HG02870 (cell line): ENCODE results near the gene HOXB4.
"Not testable (repeated sequence)": the region's sequence is repeated elsewhere in the genome, so short reads cannot be mapped to it uniquely, and the experiment has no call there.

Experiments used
- ATAC-seq: cut with Tn5 transposase; IDR thresholded peaks from one replicate; pipeline ENCODE4 v1.9.1; 2021; ENCODE audit warnings: mild to moderate bottlenecking, moderate library complexity; ENCODE audit not compliant: unreplicated experiment

HOXB4 gene

DNA sequence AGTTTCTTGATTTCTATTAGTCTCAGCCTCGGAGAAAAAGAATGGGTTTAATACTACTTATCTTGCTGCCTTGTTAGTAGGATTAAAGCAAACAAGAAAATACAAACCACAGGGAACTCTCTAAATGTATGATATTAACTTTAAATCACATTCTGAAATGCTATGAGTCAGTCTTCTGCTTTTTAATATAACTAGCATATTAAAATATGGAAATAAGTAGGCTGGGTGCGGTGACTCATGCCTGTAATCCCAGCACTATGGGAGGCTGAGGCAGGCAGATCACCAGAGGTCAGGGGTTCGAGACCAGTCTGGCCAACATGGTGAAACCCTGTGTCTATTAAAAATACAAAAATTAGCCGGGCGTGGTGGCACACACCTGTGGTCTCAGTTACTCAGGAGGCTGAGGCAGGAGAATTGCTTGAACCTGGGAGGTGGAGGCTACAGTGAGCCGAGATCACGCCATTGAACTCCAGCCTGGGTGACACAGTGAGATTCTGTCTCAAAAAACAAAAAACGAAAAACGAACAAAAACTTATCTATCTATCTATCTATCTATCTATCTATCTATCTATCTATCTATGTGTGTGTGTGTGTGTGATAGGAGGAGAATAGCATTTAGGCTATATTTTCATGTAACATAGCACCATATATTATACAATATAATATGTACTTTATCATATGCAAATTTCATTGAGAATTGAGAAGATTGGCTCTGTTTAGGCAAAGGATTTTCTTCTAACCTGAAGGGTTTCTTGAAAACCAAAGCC is 42.2 kb downstream of the HOXB4 start:
- not testable (repeated sequence) for ATAC-seq

DNA sequence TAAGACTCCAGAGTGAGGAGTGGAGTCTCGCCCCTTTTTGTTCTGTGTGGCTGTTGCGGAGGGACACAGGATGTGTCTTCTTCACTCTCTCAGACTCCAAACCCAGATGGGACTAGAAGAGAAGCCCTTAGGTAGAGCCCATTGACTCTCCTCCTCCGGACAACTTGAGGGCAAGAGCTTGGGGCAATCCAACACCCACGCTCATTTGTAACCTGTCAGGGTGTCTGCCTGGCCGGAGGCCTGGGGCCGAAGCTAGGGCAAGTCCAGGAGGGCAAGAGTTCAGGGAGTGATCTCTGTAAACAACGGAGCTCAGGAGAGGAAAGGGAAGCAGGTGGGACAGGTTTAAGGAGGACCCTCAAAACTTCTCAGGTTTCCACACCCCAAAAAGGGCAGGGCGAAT is 45.9 kb downstream of the HOXB4 start:
- no peak for ATAC-seq

DNA sequence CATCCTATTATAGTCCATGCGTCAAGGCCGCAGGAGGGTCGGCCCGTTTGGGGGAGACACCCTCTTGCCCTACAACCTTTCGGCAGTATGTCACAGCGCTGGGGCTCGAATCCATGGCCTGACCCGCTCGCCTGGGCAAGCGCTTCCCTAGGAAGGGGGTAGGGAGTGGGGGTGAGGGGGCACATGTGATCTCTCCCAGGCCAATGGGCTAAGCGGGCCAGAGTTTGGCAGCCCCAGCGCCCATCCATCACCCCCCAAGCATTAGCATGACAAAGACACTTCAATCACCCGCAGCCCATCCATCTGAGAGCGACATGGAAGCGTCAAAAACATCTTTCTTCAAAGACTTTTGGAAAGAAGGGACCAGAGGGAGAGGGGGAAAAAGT is 47.3 kb downstream of the HOXB4 start, which contains the start of gene HOXB1:
TSS of gene HOXB1 (minus strand) at position 125 of the 386 bp plus-strand sequence. CDS start at position 18, 107 bp downstream.
- no peak for ATAC-seq

DNA sequence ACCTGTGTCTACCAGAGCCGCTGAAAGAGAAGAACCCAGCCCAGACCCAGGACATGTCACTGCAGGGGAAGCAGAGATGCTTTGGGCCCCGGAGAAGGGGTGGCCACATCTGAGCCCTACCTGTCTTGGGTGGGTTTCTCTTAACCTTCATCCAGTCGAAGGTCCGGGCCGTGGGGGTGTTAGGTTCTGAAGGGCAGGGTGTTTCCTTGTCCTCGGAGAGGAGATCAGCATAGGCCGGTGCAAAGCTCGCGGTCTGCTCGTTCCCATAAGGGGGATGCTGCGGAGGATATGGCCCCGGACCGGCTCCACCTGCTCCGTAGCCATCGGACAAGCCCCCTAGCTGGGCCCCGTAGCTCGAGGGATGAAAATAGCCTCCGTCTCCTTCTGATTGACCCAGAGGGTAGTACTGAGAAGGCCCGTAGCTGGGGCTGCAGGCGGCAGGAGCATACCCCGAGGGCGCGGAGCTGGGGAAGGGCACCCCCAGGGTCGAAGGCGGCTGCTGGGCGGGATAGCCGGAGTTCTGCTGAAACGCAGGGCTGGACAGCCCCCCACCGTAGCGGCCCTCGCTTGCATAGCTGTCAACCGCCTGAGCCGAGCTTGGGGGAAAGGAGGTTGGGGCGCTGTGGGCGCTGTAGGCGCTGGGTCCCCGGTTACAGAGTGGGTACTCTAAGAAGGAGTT is 47.8 kb downstream of the HOXB4 start:
- ATAC-seq: no peak

DNA sequence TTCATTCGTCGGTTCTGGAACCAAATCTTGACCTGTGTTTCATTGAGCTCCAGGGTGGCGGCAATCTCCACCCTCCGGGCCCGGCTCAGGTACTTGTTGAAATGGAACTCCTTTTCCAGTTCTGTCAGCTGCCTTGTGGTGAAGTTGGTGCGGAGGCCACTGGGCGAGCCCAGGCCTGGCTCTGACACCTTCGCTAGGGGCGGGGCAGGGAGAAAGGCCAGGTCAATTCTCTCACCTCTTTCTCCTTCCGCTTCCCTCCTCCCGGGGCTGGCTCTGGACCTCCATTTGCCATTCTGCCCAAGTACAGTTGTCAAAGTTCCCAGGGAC is 48.5 kb downstream of the HOXB4 start:
- no peak for ATAC-seq

DNA sequence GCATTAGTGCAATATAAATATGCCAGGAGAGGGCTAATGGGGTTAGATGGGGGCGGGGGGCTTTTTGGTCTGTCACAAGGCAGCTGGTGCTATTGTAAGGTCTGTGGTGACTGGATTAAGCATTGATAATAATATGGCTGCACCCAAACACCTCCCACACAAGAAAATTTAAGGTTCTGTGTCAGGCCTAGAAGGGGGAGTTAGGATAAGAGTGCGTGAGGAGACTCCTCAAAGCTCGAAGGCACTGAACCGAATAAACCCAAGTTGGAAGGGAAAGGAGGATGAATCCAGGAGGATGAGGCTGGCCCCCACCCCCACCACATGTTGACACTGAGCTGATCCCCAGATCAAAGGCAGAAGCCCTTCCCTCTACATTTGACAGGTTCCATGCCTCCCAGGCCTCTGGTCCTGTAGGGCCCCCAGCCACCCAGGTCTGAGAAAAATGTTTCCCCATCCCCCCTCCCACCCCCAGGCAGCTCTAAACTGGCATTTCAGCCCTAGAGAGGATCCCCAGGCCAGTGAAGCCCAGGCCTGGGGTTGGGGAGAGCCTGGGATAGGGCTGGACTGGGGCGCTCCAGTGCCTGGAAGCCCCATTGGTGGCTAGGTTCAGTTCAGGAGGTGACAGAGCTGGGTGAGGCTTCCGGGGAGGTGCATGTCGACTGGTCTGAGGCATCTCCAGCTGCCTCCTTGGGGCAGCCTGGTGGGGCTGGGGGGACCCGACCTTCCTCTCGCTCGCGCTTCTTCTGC is 49.0 kb downstream of the HOXB4 start:
- ATAC-seq: no peak

DNA sequence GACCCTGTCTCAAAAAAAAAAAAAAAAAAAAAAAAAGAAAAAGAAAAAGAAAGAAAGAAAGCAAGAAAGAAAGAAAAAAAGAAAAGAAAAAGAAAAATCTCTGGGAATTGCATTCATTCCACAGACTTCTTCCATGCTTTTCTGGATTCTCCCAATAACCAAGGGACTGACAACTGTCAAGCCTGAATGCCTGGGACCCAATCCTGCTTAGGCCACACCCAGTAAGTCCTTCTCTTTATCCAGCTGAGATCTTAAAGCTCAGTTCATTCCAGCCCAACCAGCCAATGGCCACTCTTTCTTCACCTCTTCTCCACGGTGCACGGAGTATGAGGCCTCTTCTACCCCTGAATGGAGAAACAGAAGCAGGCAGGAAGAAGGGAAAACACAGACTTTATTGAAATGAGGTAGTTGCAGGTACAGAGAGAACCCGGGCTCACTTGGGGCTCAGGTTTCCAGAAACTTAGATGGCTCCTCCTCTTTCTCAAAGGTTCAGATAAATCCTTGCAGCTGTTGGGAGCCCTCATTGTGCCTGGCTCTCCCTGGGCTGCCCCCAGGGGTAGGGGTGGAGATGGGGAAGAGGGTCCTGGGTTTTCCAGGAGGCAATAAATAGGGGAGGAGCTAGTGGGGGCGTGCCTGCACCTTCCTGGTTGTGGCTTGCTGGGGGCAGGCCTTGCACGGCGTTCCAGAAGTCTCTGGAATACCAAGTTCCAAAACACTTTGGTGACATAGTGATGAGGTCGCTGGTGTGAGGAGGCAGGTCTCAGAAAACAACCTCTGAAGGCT is 49.8 kb downstream of the HOXB4 start:
- no peak for ATAC-seq

DNA sequence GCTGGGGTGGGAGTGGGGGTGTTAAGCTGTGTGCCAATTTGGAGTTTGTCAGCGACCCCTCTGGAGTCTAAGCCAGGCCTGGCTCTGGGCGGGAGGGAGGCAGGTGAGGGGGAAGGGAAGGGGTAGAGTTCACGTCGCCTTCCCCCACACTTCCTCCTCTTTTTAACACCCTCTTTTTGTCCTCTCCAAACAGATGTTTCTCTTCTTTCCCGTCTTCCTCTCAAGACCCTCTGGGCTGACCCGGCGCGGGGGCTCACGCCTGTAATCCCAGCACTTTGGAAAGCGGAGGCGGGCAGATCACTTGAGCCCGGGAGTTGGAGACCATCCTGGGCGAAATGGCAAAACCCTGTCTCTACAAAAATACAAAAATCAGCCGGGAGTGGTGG is 50.6 kb downstream of the HOXB4 start:
- no peak for ATAC-seq

DNA sequence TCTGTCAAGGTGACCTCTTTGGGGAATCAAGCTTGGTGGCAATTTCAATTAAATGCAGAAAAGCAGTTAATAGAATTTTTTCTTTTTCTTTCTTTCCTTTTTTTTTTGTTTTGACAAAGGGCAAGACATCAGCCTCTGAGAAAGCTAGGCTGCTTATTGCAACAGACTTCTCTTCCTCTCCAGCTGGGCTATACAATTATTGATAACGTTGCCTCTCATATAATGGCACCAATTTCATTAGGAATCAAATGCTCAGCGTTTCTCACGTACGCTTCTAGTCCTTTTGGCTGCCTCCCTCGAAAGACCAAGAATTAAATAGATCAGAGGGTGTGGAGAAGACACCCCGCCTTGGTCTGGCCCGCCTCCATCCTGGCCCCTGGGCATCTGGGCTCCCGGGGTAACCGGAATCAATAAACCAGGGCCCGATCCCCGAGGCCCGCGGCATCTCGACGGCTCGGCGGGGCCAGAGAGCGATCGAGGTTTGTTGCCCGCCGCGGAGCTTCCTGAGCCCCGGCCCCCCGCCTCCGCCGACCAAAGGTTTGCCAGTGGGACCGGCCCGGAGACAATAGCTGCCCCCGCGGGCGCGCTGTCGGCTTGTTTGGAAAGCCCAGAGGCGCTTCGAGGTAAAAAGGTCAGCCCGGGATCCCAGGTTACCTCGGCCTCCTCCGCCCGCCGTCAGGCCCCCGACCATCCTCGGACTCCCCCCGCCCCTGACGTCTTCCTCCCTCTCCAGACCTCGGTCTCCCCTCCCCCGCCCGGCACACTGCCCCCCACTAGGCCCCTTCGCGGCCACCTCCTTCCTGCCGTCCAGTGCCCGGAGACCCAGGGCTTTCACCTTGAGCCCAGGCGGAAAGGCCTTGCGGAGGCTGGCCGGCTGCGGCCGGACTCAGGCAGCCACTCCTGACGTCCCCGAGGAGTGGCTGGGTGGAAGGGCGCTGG is 51.3 kb downstream of the HOXB4 start:
- no peak for ATAC-seq
